GM21717 (cell line): ENCODE measurements around the gene FOXK2.

Source experiments
- ATAC-seq: cut with Tn5 transposase; IDR thresholded peaks from one replicate; pipeline ENCODE4 v1.9.1; 2021; ENCODE audit warnings: mild to moderate bottlenecking, moderate library complexity; ENCODE audit not compliant: unreplicated experiment

FOXK2 gene

DNA sequence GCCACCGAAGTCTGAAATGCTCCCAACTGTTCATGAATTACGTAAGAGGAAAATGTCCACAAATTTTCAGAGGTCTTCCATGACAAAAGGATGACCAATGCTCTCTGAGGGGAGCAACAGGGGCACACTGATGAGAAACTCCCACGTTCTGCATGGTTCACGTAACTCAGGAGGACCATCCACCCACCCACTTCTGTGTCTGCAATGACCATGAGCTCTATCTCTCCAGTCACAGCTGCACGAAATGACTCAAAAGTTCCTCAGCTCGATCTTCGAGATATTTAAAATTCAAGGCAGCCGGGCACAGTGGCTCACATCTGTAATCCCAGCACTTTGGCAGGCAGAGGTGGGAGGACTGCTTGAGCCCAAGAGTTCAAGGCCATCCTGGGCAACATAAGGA lies 112.9 kb downstream of the FOXK2 start:
- ATAC-seq: no peak

GRCh38 chr17:82633343-82633742 lies 113.8 kb downstream of the FOXK2 start:
- no peak for ATAC-seq

DNA sequence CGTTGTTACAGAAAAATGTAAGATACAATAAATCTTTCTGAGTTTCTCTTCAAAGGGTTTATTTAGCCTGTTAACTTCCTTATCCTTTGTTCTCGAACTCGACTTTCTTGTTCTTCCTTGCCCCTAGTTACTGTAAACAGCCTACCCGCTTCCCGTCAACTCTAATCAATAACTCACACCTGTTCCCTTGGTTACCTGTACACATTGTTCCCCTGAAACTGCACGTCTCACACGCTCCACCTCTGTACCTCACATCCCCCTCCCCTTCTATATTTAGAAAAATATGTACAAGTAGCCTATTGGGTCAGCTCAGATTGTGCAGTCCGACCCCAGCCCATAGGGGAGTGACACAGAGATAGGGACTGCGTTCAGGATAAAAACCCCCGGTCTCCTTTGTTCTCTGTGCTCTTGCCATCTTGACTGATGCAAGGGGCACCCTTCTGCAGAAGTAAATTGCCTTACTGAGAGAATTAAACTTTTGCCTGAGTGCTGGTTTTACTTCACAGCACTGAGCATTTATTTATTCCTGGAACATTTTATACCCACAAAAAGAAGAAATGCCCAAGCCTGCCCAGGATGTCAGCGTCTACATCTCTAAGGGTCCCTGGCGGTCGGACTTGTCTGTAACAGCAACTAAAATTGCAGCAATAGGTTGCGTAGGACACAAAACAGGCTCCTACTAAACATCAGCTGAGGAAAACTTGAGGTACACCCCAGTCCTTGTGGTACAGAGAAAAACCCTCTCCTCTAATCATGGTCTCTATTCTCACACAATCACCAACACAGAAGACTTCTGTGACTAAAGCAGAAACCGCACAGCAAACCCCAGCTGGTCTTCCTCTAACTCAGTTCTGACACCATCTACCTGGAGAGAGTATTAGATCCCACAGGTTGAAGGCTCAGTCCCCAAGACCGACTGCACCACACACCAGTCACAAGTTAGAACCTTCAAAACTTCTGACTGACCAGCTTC lies 117.4 kb downstream of the FOXK2 start:
- ATAC-seq: no peak

GRCh38 chr17:82638183-82638773 lies 118.7 kb downstream of the FOXK2 start:
- ATAC-seq: no peak

- ATAC-seq: no peak
Measured at GRCh38 chr17:82639628-82640027, 120.1 kb downstream of the FOXK2 start.

GRCh38 chr17:82640036-82640435 lies 120.5 kb downstream of the FOXK2 start:
- no peak for ATAC-seq

DNA sequence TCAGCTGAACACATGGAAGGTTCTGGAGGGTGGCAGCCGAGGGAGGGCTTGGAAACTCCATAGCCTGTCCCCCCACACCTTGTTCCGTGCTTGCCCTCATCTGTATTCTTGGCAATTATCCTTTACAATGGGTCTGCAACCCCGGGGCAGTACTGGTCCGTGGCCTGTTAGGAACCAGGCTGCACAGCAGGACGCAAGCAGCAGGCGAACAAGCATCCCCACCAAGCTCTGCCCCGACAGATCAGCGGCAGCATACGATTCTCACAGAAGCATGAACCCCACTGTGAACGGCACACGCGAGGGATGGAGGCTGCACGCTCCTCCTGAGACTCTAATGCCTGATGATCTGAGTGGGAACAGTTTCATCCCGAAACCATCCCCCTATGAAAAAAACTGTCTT lies 122.5 kb downstream of the FOXK2 start:
- ATAC-seq: no peak

DNA sequence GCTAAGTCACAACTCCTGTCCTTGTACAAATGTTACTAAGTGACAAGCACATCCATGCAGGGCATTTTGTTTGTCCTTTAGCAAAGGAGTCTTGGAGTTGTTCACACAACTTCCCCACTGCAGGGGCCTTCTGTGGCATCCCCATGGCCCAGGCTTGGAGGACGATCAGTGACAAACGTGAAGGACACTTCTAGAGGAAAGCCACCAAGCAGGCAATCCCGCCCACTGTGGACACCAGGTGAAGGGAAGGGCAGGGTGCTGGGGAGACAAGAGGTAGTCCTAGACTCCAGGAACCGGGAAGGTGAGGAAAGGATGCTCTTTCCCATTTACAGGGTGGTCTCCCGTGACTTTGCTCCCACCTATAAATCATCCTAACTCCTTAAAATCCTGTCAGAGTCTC lies 124.6 kb downstream of the FOXK2 start:
- ATAC-seq: no peak

DNA sequence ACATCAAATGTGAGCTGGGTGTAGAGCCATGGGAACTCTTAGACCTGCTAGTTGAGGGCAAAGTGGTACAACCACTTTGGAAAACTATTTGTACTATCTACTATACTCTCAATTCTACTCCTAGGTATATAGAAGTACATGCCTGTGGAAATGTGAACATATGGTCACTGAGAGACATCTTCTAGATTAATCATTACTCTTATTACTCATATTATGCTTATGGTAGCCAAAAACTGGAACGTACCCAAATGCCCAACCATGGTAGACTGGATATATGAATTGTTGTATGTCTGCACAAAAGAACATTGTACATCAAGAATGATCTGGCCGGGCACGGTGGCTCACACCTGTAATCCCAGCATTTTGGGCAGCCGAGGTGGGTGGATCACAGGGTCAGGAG lies 126.0 kb downstream of the FOXK2 start:
- ATAC-seq: no peak

GRCh38 chr17:82647593-82648164 lies 128.1 kb downstream of the FOXK2 start:
- ATAC-seq: peak; percentile 34

DNA sequence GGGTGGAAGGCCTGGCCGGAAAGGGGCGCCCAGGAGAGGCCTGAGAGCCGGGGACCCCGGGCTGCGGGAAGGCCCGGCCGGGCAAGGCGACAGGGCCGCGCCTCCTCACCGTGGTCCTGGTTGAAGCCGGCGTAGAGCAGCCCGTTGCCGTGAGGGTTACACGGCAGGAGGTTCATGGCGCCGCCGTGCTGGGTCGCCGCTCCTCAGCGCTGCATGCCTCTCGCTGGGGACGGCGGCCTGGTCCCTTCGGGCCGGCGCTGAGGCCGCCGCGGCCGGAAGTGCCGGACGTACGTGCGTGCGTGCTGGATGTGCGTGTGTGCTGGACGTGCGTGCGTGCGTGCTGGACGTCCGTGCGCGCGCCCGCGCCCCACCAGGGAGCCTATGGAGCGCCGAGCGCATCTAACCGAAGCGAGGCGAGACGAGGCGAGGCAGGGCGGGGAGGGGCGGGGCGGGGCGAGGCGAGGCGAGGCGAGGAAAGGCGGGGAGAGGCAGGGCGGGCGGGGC lies 128.7 kb downstream of the FOXK2 start, which contains the start of gene WDR45B:
Gene WDR45B, minus strand, starts transcription at position 280 of the 504 bp plus-strand sequence. Its CDS starts 104 bp downstream, at position 176.
- ATAC-seq: peak; percentile 66

GRCh38 chr17:82648742-82649331 lies 129.3 kb downstream of the FOXK2 start:
- ATAC-seq: no peak

DNA sequence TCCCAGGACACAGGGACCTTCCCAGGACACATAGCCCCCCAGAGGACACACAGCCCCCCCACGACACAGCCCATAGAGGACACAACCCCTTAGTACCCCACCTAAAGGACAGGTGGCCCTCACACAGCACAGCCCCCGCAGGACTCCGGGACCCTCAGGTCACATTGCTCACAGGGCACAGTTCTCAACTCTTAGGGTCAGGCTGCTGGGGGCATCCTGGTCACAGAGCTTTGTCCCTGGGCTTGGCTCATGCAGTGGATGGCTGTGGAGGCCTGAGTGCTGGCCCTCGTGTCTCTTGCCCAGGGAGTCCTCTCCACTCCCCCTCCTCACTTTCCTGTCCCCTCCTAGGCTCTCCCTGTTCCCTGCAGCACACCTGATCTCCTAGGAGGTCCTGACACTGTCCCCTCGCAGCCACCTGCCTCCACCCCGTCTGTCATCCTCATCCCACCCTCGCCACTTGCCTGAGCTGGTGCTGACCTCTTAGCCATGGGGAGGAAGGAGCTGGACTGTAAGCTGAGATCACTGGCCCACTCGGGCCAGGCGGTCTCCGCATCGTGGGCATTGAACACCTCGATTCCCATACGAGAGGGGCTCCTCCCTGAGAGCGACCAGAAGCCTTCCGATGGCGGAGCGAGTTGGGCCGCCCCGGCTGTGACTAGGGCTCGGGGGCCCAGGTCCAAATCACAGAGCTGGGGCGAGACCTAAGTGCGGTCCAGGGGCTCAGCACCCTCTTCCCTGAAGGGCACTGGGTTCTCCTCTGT lies 130.1 kb downstream of the FOXK2 start:
- no peak for ATAC-seq

DNA sequence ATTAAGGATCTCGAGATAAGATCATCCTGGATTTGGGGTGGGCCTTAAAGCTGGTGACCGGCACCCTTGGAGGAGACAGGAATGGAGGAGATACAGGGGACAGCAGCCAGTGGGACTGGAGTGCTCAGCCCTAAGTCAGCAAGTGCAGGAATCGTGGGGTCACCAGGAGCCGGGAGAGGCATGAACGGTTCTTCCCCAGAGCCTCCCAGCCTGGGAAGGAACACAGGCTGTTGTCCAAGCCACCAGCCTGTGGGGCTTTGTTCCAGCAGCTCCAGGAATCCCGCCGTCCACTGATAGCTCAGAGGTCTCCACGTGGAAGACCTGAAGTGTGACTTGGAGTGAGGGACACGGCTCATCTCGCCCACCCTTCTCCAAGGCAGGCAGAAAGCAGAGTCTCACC lies 131.2 kb downstream of the FOXK2 start:
- no peak for ATAC-seq

DNA sequence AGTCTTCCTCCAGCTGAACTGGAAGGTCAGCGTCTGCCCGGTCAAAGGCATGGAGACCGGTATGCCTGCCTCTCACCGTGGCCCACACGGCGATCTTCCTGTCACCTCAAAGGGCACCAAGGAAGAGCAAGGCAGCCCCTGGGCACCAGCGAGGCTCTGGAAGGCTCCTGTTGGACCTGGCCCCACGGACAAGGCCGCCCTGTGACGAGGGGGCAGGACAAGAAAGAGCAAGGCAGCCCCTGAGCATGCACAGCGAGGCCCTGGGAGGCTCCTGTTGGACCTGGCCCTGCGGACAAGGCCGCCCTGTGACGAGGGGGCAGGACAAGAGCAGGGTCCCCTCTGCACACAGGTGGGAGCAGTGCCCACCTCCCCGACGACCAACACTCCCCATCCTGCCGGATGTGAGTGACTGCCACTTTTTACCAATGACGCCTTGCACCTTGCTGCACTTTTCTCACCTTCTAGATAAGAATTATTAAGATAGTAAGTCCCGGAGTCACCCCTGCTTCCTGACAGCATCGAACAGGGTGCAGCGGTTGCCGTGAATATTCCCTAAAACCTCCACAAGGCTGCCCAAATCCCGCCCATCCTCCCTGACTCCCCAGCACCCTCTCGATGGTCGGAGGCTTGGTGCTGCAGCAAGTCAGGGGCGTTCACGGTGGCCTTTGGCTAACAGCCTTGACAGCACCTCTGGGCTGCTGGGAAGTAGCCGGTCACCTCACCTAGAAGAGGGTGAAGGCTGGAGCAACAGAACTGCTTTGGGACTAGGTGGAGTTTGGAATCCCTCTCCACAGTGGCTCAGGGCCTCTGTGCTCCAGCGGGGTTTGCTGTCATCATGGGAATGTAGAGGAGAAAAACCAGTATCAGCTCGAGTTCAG lies 134.4 kb downstream of the FOXK2 start:
- no peak for ATAC-seq
